HG02840 (cell line): ENCODE results near the gene PXDN.
"Not testable (repeated sequence)": the region's sequence is repeated elsewhere in the genome, so short reads cannot be mapped to it uniquely, and the experiment has no call there.

Experiments used
- ATAC-seq: cut with Tn5 transposase; IDR thresholded peaks from one replicate; pipeline ENCODE4 v1.9.1; 2021; ENCODE audit warnings: mild to moderate bottlenecking, moderate library complexity, moderate number of reproducible peaks; ENCODE audit not compliant: unreplicated experiment, low FRiP score

Gene PXDN

DNA sequence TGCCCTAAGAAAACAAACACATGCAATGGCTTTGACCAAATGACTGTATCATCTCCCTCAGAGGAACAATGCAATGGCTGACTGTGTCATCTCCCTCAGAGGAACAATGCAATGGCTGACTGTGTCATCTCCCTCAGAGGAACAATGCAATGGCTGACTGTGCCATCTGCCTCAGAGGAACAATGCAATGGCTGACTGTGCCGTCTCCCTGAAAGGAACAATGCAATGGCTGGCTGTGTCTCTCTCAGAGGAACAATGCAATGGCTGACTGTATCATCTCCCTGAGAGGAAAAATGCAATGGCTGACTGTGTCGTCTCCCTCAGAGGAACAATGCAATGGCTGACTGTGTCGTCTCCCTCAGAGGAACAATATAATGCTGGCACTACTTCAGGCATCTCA lies 122.3 kb downstream of the PXDN start:
- ATAC-seq, result not testable (repeated sequence)

DNA sequence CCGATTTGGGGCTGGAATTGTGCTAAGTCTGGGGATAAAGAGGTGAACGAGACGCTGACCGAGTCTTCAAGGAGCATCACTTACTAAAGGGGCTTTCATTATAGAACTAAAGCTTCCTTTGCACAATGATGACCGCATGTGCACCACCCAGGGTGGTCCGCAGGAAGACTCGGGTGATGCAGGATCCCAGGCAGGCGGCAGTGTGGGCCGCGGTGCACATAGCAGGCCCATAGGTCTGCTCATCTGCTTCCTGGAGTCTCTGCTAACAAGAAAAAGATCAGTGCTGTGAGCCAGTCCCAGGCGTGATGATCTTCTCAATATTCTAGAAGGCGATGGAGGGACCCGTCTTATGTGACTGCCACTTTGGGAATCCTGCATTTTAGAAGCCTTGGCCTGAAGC lies 122.8 kb downstream of the PXDN start:
- ATAC-seq, result no peak

DNA sequence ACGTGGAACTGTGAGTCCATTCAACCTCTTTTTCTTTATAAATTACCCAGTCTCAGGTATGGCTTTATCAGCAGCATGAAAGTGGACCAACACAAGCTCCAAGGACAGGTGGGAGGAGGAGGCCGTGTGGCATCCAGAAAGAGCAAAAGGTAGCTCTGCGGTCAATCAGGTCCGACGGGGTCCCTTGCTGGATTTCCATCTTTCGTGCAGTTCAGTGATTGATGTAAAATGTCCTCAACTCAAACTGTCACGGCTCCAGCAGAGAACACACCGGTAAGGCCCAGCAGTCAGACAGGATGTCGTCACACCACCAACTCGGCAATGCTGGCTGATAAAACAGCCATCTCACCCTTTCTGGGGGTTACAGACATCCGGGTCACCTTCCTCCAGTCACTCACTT lies 123.3 kb downstream of the PXDN start:
- no peak for ATAC-seq

DNA sequence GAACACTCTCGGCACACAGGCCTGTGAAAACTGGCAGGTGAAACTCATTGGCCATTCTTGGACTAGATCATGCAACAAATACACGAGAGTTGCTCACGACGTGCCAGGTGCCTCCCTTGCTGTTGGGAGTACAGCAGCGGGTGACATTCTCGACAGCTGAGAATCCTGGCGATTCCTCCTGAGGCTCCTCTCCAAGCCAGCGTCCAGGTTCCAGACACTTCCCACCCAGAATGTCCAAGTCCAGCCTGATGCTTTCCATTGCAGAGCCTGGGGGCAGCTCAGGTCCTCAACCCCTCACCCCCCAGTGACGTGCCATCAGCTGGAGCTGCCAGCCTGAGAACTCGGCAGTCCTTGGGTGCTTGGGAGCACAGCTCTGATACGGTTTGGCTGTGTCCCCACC lies 124.2 kb downstream of the PXDN start:
- no peak for ATAC-seq

DNA sequence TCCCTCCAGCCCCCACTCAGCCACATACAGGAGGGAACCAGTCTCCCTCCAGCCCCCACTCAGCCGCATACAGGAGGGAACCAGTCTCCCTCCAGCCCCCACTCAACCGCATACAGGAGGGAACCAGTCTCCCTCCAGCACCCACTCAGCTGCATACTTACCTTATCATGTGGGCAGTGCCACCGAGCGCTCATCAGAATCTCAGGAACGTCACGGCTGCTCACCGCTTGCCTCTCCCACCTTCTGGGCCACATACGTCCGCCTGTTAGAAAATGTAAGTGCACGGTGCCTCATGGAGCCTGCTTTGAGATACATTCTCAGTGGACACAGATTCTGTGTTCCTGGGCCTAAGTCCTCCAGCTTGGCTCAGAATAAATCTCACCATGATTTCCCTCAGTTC lies 124.8 kb downstream of the PXDN start:
- no peak for ATAC-seq

DNA sequence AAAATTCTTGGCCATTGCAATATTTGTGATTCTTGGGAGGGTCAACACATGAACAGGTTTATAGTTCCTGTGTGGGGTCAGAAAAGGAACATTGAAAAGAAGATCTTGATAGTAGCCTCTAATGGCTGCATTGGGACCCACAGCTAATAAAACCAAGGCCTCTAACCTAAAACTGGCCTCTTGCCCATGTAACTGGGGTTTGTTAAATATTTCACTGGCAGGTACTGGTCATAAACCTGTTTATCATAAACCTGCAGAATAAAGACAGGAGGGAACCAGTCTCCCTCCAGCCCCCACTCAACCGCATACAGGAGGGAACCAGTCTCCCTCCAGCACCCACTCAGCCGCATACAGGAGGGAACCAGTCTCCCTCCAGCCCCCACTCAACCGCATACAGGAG lies 125.3 kb downstream of the PXDN start:
- ATAC-seq, result no peak

DNA sequence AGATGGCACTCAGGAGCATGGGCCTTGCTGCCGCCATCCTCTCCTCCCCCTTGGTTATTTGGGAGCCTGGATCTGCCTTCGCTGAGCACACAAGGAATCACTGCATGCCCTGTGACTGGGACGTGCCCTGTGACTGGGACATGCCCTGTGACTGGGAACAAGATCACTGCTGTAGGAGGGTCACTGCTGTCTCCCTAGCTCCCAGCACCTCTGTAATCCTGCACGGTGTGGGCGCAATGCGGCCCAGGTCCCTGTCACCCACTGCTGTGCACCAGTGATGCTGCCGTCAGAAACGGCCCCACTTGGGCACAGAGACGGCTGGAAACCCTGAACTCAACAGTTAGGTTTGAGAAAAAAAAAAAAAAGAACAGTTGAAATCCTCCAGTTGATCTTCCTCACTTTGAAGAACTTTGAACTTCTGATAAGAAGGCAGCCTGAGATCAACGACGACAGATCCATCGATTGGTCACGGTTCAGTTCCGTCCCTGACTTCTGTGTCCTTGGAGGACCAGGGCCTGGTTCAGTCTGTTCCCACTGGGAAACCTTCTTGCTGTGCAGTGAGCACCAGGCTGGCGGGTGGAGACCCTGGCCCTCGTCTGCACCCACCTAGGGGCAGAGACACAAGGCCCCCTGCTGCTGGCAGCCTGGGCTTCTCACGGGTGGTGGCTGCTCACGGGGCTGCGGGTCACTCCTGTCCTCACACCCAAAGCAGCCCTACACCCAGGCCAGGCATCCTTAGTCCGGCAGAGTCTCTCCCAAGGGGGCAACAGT lies 125.9 kb downstream of the PXDN start:
- no peak for ATAC-seq

DNA sequence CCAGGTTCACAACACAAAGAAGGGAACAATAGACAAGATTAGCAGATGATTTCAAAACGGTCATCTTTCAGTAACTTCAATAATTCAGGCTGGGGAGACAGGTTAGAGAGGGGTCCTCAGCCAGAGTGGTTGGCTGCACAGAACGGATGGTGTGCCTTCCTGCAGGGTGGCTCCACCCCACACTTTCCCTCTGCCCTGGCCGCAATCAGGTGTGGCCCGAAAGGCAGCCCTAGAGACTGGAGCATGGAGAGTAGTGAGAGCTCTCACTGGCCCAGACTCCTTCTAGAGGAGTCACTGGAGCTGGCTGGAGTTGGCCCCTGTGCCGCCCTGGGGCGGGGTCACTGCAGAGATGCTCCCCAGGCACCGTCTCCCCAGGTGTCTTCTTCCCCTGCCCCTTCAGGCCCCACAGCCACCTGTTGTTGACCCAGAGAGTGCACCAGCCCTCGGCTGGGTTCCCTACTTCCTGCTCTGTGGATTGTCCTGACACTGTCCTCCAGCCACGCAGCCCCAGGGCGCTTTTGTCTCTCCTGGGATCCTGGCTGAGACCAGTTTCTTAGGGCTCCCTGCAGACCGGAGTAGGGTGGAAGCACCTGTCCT lies 126.8 kb downstream of the PXDN start:
- ATAC-seq, result no peak

DNA sequence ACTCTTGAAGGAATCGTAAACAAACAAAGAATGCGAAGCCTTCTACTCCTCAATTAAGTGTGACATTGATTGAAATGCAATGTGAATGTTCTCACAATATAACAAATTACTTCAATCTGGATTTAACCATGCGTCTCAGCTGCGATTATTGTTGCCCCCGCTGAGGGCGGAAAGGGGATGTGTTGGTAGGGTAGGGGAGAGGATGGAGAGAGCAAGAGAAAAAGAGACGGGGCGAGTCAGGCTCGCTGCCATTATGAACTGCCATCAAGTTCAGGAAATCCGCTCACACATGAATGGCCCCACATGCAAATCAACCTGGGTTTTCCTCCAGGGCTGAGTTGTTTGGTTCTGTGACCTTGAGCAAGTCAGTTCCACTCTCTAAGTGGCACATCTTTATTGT lies 129.8 kb downstream of the PXDN start:
- no peak for ATAC-seq

DNA sequence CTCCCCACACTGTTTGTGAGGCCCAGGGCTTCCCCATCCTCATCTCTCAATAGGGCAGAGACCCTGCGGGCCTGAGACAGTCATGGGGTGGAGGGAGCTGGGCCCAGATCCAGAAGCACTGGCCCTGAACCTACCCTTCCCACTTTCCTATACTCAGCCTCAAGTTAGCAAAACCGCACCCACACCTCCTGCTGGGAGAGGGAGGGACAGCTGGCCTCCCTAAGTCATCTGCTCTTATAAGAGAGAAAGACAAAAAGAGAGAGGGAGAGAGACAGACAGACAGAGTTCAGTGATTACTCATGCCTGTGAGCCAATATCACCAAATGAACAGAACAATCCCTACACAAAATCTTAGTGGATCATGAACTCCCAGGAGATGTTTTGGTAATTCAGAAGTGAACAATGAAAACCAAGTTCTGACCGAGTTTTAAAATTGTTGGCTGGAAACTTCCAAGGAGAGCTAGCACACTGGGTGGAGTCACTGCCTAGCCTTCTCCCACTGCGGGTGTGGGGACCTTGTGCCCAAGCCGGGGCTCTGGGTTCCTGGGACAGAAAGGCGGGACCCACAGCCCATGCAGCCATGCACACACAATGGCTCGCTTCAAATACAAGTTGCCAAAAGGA lies 130.5 kb downstream of the PXDN start:
- ATAC-seq, result no peak

DNA sequence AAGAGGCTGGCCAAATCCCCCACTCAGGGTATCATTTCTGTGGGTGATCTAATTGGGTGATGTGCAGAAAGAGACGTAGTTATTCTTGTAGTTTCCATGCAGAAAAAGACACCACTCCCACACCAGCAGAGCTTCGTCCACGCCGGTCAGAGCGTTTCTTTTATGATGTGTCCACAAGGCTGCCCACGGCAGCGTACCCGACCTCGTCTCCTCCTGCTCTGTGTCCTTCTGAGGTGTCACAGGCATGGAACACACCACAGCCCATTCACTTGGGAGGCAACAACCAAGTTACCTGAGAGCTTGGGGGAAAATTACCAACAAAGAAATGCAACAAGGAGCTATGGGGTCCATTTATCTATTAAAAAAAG lies 131.3 kb downstream of the PXDN start:
- no peak for ATAC-seq

DNA sequence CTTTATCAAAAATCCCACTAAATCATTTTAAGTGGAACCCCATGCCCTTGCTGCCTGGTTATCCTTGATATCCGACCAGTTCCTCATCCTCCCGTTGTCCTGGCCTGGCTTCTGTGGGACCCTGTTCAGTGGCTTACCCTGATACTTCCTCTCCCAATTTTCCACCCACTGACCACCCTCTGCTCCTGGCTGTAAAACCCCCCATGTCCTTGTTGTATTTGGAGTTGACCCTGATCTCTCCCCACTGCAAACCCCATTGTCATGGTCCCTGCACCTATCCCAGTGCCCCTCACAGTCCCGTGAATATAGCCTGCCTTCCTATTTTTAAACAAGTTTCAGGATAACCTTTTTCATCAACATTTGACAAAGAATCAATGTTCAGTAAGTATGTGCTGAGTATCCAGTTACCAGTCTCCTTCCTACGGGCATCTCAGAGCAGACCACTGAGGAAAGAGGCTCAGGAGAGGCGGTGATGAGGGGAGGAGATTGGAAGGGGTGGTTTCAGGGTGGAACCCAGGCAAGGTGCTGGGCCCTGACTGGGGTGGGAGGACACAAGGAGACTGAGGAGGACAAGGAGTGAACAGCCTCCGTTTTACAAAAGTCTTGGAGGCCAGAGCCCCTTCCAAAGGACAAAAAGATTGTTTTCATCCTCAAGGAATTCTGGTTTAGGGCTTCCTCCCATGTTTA lies 131.8 kb downstream of the PXDN start:
- no peak for ATAC-seq

DNA sequence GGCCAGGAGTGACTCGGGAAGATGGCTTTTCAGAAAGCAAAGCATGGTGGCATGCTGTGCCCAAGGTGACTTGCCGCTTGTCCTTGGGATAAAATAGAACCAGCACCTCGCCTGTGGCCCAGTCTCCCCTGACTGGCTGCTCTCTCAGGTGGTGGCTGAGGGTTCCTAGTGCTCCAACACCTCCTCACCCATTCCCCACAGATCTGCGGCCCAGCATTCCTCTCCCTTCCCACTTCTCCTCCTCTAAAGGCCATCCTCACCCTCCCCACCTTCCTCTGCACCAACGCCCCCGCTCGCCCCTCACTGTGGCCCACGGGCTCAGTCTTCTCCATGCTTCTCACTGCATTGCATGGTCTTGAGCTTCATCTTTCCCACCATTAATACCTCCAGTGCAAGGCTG lies 132.4 kb downstream of the PXDN start:
- no peak for ATAC-seq

DNA sequence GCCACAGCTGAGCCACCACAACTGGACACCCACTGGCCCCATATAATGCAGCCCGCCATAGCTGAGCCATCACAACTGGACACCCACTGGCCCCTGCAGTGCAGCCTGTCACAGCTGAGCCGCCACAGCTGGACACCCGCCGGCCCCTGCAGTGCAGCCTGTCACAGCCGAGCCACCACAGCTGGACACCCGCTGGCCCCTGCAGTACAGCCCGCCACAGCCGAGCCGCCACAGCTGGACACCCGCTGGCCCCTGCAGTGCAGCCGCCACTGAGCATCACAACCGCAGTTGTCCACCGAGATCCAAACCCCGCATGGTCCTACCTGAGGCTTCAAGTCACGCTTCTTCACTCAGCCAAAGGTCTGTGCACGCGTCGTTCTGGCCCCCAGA lies 134.2 kb downstream of the PXDN start:
- ATAC-seq, result no peak

DNA sequence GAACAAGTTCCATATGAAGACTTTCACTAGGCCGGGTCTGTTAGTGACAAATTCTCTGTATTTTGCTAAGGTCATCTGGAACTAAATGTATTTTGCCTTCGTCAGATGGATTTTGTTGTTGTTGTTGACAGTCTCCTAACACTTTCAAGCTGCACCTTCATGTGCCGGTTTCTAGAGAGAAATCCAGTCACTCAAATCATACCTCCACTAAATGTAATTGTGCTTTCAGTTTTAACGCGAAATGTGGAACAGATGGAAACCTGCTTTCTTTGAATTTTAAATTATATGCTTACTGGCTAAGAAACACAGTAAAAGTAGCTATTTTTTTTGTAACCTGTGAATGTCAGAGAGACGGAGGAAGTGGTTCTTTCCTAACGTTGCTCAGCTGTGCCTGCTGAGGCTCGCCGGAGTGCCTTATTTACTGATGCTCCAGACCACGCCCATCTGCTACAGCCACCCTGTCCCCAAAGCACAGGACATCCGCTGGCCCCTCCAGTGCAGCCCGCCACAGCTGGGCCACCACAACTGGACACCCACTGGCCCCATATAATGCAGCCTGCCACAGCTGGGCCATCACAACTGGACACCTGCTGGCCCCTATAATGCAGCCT lies 134.7 kb downstream of the PXDN start:
- ATAC-seq, result no peak

DNA sequence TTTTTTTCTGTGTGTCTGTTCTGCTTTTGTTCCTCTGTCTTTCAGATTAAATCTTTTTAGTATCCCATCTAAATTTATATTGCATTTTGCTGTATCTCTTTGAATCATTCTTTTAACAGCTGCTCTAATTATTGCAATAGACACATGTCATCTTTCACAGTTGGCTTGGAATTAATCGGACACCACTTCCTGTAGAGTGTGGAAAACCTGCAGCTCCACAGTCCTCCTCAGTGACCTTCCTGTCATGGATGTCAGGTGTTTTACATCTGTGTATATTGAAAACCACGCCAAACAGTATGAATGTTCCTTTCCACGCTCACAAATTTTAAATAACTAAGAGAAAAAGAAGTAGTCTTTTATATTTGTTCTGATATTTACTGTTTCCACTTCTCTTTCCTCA lies 135.3 kb downstream of the PXDN start:
- ATAC-seq, result no peak

DNA sequence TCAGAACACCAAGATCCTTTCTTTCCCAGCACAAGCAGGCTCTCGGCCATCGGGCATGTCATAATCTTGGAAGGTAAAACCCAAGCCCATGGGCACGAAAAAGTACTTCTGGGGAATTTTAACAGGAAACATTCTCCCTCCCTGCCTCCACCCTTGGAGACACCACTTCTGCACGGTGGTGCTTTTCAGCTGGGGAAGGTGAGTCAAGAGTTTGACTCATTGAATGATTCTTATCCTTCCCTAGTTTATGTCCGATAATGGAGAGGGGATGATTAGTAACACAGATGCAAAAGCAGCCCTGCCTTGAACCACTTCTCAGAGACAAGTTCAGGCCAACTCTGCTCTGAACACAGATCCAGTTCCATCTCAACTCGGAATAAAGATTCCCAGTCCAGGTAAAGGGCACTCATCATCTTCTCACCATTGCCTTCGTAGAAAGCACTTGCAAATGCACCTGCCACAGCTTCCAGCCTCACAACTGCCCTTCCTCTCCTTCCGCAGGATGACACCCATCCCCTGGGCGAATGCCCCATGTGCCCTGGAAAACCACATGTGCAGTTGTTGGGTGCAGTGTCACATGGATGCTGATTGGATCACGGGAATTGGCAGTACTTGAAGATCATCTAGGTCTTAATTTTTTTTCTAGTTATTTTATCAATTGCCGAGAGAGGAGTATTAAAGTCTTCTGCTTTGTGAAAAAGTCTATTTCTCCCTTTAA lies 136.2 kb downstream of the PXDN start:
- ATAC-seq, result no peak

DNA sequence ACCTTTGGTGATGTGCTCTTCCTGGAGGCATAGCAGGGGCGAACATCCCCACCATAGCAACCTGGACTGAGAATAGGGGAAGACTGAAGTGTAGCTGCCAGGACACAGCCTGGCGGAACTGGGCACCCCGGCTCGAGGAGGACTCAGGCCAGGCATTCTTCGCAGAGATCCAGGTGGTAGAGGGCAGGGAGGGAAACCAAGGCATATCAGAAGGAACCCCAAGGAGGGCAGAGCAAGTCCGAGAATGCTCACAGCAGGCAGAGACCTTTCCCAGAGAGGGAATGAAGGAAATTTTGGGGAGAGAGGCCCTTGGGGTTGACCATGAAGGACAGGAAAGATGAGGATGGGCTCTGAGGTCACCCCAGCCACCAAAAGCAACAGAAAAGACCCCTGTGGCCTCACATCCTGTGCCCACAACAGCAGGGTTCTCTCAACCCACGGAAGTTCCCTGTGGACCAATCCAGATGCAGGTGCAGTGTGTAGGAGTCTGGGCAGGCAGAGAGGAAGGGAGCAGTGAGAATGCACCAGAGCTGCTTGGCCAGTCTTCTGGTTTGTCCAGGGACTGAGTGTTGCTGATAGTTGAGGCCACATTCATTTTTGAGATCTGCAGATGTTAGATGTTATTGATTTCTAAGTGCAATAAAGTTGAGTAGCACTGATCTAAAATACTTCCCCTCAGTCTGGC lies 136.9 kb downstream of the PXDN start:
- no peak for ATAC-seq

DNA sequence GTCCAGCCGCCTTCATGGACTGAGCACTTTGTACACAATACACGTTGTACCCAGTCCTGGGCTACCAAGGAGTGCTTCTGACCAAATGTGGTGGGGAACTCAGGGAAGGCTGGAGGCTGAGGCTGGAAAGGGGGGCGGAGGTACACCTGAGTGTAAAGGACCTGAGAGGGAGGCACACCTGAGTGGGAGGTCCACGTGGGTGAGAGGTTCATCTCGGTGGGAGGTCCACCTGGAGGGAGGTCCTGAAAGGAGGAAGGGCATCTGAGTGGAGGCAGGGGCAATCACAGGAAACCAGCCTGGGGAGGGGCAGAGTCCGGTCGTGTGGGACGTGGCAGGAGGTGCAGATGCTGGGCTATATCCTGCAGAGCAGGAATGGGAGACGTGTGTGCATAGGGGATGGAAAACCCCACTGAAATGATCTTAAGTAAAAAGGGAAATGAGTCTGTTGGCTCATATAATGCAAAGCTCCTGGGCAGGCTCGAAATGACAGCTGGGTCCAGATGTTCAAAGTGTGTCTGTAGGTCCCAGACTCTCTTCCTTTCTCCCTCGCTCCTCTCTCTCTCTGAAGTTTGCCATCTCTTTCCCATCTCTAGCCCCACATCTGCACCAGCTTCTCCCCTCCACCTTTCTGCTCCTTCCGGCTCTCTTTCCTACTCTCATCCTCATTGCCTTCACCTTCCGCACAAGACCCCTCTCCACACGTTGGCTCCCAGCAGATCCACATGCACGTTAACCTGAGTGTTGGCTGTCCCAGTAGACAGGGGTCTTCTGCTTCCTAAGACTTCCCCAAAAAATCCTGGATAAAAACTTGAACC lies 137.7 kb downstream of the PXDN start:
- no peak for ATAC-seq
